NB4 (cell line): Measurements from ENCODE around the gene ZNF446.

ENCODE experiments used
- DNase-seq: peaks from one replicate; pipeline ENCODE4 v3.0.0; 2010; ENCODE audit warnings: low read depth
- H3K4me3 ChIP-seq: one replicate; pipeline ENCODE4 v1.5.1; 2011; ENCODE audit warnings: mild to moderate bottlenecking, low read depth, low read length, moderate library complexity
- MYC ChIP-seq: IDR thresholded peaks from 2 replicates; pipeline ENCODE4 v1.6.1; 2011; ENCODE audit warnings: low read depth, low read length
- POLR2A ChIP-seq: IDR thresholded peaks from 2 replicates; pipeline ENCODE4 v1.6.1; 2011; ENCODE audit warnings: mild to moderate bottlenecking; ENCODE audit not compliant: insufficient read length; ENCODE audit errors: extremely low read depth
- TF ChIP-seq, protein P1 (sequence below): IDR thresholded peaks from one replicate; pipeline ENCODE4 v1.5.1; 2012; ENCODE audit warnings: low read depth, low read length
- TF ChIP-seq, protein P2 (sequence below): IDR thresholded peaks from 2 replicates; pipeline ENCODE4 v1.6.1; 2011; ENCODE audit warnings: low read depth, low read length

Gene ZNF446

DNA sequence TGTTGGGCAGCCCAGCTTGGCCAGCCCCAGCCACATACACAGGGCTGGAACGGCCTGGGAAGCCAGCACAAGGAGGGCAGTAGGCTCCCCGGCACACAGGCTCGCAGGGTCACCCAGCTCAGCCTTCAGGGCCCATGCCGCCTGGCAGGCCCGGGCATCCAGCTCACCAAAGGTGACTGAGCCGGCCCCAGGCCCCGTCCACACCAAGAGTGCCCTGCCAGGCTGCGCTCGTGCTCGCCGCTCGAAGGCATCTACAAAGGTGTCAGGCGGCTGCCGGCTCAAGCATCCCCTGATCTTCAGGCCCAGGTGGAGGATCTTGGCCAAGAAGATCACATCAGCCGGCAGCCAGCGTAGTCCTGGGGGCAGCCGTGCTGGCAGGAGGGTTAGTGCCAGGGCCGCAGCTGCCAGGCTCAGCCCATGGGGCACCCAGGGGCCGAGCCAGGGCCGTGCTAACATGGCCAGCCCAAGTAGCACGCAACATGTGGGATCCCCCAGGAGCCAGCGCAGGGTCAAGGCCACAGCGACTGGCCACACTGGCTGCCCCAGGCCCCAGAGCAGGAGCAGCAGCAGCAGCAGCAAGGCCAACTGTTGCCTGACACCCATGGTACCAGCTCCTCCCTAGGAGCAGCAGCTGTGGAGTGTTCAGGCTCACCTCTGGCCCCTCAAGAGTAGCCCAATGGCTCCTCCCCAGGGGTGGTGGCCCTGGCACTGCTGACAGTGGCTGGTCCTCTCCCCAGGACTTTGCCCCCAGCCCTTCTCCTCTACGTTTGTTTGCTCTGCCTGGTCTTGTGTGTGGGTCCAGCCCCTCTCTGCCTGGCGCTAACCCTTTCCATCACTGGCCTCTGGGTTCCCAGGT, 35.4 kb downstream of the ZNF446 start, which contains the start of gene SLC27A5:
Gene SLC27A5, minus strand, starts transcription at position 640 of the 856 bp plus-strand sequence. Its CDS starts 37 bp downstream, at position 603.
- DNase-seq, result no peak
- H3K4me3 ChIP-seq, result no peak within 1 kb of the TSS
- TF ChIP-seq, protein P1, sequence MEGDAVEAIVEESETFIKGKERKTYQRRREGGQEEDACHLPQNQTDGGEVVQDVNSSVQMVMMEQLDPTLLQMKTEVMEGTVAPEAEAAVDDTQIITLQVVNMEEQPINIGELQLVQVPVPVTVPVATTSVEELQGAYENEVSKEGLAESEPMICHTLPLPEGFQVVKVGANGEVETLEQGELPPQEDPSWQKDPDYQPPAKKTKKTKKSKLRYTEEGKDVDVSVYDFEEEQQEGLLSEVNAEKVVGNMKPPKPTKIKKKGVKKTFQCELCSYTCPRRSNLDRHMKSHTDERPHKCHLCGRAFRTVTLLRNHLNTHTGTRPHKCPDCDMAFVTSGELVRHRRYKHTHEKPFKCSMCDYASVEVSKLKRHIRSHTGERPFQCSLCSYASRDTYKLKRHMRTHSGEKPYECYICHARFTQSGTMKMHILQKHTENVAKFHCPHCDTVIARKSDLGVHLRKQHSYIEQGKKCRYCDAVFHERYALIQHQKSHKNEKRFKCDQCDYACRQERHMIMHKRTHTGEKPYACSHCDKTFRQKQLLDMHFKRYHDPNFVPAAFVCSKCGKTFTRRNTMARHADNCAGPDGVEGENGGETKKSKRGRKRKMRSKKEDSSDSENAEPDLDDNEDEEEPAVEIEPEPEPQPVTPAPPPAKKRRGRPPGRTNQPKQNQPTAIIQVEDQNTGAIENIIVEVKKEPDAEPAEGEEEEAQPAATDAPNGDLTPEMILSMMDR, result no peak
- TF ChIP-seq, protein P2, sequence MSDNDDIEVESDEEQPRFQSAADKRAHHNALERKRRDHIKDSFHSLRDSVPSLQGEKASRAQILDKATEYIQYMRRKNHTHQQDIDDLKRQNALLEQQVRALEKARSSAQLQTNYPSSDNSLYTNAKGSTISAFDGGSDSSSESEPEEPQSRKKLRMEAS, result no peak
- no peak for TF ChIP-seq MYC
- TF ChIP-seq POLR2A, result no peak

DNA sequence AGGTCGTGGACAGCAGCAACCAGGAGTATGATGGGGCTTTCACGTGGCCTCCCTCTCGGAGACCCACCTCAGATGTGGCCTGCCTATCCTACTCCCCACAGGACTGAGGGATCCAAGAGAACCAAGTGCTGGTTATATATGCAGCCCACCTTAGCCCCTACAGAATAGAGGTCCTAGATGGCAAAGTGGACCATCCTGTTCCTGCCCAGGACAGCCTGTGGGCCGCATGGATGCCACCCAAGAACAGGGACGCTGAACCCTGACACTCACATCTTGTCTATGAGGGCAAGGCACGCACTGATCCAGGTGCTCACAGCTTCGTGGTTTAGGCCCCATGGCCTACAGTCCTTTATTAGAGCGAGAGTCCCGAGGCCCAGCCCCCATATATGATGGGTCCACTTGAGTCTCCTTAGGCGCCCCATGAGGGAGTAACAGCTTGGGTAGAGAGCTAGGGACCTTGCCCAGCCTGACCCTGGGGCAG, 37.1 kb downstream of the ZNF446 start:
- H3K4me3 ChIP-seq, result no peak overlapping the region
- no peak for DNase-seq
- TF ChIP-seq, protein P2, result no peak
- TF ChIP-seq POLR2A (no peak), MYC (no peak; the same call in 1 of the 2 replicates)
- TF ChIP-seq, protein P1, result no peak

DNA sequence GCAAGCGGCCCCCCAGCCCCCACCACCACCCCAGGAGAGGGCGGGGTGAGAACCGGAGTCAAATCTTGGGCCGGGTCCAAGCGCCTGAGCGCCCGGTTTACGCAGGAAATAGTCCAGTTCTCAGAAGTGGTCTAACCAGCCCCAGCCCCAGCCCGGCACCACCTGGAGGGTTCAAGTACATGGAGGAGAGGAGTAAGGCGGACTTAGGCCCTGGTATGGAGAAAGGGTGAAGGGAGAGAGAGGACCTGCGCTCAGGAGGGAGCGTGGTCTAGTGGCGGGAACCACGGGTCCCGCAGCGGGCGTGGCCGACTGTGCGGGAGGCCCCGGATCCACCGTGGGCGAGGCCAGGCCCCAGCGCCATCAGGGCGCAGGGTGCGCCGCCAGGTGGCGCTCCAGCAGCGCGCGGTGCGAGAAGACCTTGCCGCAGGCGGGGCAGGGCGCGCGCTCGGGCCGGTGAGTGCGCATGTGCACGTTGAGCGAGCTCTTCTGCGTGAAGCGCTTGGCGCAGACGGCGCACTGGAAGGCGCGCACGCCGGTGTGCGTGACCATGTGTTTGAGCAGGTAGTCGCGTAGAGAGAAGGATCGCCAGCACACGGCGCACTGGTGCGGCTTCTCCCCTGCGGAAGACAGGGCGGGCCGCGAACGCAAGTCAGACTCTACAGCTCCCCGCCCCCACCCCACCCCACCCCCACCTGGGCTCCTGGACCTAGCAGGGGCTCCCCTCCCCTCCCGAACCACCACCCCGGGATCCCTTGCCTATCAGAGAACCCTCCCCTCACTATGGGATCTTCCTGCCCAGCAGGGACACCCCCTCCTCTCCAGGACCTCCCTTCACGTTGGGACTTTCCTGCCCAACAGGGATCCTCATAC, 37.8 kb downstream of the ZNF446 start:
- H3K4me3 ChIP-seq, result peak overlapping the region; percentile 91
- DNase-seq, result peak; percentile 96
- TF ChIP-seq, protein P1, result peak; percentile 73
- TF ChIP-seq POLR2A (peak; percentile 88), MYC (peak; percentile 97)
- TF ChIP-seq, protein P2, result peak; percentile 97

DNA sequence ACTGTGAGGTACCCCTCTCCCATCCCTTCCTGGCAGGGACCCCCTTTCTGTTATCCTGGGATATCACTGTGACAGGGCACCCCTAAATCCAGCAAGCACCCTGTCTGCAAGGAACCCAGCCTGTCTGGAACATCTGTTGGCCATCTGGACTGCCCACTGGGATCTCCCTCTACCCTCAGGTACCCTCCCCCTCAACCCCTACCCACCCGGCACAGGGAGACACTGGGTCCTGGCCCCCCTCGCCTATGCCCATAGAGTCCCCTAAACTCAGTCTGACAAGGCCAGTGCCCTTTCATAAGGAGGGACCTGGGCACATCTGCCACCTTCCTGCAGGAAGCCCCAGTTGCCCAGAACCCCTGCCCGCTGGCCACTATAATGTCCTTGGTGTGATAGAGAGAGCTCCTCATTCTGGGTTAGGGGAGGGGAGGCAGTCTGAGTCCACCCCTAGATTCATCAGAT, 38.4 kb downstream of the ZNF446 start:
- no peak for DNase-seq
- TF ChIP-seq POLR2A, result no peak
- TF ChIP-seq MYC, result no peak
- TF ChIP-seq, protein P1, result no peak
- TF ChIP-seq, protein P2, result no peak
- peak overlapping the region; percentile 91 for H3K4me3 ChIP-seq

DNA sequence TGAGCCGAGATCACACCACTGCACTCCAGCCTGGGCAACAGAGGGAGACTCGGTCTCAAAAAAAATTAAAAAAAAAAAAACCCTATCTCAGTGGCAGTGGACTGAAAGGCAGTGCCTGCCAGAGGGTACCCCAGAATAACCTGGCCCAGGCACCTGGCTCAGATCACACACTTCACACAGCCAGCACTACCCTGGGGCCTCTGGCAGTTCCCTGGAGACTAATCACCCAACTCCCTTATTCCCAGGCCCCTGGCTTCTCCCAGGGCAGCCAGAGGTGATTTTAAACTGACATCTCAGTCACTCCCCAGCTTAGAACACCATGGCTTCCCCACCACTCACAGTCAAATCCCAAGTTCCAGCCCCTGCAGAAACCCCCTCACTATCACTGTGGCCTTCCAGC, 39.1 kb downstream of the ZNF446 start:
- TF ChIP-seq, protein P2, result no peak
- TF ChIP-seq MYC (no peak), POLR2A (no peak)
- TF ChIP-seq, protein P1, result no peak
- DNase-seq, result no peak
- peak overlapping the region; percentile 13 for H3K4me3 ChIP-seq
